Head of caudate nucleus (tissue), 42 donors: ENCODE measurements around the gene NLRC3.
"Not testable (repeated sequence)": the region's sequence is repeated elsewhere in the genome, so short reads cannot be mapped to it uniquely, and the experiment has no call there.

Experiments
- DNase-seq, 42 donors: peaks; one replicate each; pipeline versions ENCODE4 v3.0.0 to v3.0.0-alpha.2; 2020 to 2021; ENCODE audit warnings: mixed read lengths in 7 of 42
- intact Hi-C: fragments of 100-400 bp; cut with DNase I; formaldehyde crosslinking; loops from one replicate; pipeline ENCODE4 v1.15.0; 2022

NLRC3 gene, protein sequence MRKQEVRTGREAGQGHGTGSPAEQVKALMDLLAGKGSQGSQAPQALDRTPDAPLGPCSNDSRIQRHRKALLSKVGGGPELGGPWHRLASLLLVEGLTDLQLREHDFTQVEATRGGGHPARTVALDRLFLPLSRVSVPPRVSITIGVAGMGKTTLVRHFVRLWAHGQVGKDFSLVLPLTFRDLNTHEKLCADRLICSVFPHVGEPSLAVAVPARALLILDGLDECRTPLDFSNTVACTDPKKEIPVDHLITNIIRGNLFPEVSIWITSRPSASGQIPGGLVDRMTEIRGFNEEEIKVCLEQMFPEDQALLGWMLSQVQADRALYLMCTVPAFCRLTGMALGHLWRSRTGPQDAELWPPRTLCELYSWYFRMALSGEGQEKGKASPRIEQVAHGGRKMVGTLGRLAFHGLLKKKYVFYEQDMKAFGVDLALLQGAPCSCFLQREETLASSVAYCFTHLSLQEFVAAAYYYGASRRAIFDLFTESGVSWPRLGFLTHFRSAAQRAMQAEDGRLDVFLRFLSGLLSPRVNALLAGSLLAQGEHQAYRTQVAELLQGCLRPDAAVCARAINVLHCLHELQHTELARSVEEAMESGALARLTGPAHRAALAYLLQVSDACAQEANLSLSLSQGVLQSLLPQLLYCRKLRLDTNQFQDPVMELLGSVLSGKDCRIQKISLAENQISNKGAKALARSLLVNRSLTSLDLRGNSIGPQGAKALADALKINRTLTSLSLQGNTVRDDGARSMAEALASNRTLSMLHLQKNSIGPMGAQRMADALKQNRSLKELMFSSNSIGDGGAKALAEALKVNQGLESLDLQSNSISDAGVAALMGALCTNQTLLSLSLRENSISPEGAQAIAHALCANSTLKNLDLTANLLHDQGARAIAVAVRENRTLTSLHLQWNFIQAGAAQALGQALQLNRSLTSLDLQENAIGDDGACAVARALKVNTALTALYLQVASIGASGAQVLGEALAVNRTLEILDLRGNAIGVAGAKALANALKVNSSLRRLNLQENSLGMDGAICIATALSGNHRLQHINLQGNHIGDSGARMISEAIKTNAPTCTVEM

DNA sequence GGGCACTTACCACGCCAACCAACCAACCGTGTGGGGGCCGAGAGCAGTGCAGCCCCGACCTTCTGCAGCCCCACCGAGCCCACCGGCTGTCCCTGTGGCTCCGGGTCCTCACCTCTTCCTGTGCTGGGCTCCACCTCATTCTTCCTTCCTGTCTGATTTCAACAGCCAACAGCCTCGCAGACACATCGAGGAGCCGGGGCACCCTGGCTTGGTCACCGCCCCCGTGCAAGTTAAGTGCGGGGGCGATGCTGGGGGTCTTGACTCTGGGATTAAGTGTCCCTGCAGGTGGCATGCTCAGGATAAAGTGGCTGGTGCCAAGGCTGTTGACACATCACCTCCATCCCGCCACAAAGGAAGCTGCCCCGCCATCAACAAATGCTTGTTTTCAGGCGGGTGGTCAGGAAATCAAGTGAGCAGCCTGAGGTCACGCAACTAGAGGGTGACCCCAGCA lies at the start of gene NLRC3:
NLRC3 (minus strand) TSS at position 102 of the 451 bp plus-strand sequence. CDS start 12,367 bp downstream, outside the sequence.
- DNase-seq: no peak
- intact Hi-C loops: no loop called here

DNA sequence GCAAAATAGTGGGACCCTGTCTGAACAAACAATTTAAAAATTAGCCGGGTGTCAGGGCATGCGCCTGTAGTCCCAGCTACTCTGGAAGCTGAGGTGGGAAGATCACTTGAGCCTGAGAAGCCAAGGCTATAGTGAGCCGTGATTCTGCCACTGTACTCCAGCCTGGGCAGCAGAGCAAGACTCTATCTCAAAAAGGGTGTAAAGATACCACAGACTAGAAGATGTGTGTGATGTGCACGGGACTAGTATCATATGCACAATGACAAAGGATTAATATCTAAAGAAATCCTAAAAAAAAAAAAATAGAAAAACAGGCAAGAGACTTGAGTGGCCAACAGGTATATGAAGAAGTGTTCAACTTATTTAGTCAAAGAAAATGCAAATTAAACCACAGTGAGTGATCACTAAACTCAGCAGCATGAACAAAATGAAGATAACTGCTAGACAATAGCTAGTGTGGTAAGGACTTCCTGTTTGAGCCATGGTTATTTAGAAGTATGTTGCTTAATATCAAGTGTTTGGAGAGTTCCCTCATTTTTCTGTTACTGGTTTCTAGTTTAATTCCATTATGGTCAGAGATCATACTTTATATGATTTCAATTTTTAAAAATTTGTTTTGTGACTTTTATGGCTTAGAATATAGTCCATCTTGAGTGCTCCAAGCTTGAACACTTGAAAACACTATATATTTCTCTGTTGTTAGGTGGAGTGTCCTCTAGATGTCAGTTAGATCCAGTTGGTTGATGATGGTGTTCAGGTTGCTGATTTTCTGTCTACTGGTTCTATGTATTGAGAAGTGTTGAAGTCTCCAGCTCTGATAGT lies 48.9 kb upstream of the NLRC3 start:
- DNase-seq: peak in 2 of 42 donors; percentile 2 to 33
- intact Hi-C loops: no loop called here

GRCh38 chr16:3625331-3625730 lies 48.1 kb upstream of the NLRC3 start:
- DNase-seq: peak in 1 of 42 donors; percentile 3
- intact Hi-C loops: no loop called here

DNA sequence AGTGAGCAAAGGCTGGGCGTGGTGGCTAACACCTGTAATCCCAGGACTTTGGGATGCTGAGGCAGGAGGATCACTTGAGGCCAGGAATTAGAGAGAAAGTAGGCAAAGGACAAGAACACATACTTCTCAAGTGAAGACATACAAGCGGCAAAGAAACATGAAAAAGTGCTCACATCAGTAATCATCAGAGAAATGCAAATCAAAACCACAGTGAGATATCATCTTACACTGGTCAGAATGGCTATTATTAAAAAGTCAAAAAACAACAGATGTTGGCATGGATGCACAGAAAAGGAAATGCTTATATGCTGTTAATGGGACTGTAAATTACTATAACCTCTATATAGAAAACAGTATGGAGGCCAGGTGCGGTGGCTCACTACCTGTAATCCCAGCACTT lies 46.4 kb upstream of the NLRC3 start:
- no peak for DNase-seq
- intact Hi-C loops: no loop called here

- intact Hi-C loops: no loop called here
- DNase-seq: peak in 1 of 42 donors; percentile 5
Measured at GRCh38 chr16:3618769-3619141, 41.6 kb upstream of the NLRC3 start.

DNA sequence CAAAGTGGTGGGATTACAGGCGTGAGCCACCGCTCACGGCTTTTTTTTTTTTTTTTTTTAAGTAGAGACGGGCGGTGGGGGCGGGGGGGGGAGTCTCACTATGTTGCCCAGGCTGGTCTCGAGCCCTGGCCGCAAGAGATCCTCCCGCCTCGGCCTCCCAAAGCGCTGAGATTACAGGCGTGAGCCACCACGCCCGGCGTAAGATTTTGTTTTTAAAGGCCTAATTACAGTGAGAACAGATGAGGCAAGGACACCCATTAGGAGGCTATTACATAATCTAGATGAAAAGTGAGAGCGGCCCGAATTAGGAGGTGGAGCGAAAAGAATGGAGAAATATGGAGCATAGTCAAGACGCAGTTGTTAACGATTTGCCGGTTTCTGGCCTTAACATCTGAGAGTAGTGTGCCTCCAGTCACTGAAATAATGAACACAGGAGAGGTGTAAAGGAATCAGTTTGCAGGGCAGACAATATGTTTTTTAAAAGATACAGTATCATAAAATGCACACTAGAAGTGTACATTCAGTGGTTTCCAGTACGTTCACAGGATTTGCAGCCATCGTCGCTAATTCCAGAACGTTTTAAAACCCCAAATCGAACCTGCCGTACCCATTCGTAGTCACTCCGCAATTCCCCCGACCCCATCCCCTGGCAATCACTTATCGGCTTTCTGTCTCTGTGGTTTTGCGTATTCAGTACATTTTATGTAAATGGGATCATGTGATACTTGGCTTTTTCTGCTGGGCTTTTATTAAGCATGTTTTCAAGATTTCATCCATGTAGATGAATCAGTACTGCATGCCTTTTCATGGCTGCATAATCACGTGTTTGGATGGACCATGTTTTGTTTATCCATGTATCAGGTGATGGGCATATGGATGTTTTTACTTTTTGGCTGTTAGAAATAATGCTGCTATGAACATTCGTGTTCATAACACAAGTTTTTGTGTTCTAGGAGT lies 35.6 kb upstream of the NLRC3 start:
- DNase-seq: peak in 2 of 42 donors; percentile 24 to 26
- intact Hi-C loops: no loop called here

DNA sequence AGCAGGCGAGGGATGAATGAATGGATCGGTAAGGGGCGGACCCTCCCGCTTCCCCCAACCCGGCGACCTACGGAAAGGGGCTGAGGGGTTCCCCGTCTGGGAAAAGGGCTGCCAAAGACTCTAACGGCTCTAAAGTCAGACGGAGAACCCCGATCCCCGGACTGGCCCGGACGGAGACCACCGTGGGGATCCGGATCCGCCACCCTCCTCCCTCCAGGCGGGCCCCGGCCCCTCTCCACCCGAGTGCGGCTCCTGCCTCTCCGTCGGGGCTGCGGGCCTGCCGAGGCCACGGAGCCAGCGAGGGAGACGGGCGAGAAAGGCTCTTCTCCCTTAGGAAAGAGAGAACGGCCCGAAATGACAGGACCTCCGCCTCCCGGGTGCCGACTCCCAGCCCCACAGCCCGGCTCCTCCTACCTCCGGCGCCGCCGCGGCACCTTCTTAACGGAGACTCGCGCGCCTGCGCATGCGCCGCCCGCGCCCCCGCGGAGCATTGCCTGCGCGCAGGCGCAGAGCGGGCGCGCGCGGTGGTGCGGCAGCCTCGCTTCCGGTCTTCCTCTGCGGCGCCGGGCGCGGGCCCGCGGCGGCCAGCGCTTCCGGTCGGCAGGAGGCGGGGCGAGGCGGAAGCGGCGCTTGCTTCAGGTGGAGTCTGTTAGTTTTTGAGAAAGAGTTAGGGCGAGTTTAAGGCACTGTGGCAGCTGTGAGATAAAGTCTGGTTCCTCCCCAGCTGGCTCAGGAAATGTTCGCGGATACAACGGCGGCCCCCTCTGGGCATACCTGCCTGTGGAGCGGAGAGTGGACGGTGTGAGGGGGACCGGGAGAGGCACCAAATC lies 34.2 kb upstream of the NLRC3 start, which contains the start of gene SLX4:
SLX4 (minus strand) TSS at position 461 of the 830 bp plus-strand sequence. CDS start 2,642 bp downstream, outside the sequence.
- intact Hi-C loops: no loop called here
- peak; percentile 37 to 93 (median 83) for DNase-seq

DNA sequence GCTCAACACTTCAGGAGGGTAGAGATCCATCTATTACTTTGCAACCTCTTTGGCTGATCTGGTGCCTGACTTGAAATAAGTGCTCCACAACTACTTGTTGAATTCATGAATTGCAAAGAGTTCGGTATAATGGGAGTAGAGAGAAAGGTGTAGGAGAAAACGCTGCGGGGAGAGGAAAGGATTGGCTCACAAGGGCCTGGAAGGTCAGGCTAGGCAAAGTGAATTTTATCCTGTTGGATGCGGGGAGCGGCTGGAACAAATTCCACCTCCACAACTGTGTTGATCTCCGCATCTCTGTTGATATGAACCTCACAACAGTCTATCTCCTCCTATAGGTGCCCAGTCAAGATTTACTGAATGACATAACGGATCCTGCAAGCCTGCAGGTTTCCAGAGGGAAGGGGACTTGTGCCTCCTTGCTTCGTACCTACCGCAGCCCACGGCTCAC lies 33.5 kb upstream of the NLRC3 start:
- peak in 1 of 42 donors; percentile 17 for DNase-seq
- intact Hi-C loops: no loop called here

DNA sequence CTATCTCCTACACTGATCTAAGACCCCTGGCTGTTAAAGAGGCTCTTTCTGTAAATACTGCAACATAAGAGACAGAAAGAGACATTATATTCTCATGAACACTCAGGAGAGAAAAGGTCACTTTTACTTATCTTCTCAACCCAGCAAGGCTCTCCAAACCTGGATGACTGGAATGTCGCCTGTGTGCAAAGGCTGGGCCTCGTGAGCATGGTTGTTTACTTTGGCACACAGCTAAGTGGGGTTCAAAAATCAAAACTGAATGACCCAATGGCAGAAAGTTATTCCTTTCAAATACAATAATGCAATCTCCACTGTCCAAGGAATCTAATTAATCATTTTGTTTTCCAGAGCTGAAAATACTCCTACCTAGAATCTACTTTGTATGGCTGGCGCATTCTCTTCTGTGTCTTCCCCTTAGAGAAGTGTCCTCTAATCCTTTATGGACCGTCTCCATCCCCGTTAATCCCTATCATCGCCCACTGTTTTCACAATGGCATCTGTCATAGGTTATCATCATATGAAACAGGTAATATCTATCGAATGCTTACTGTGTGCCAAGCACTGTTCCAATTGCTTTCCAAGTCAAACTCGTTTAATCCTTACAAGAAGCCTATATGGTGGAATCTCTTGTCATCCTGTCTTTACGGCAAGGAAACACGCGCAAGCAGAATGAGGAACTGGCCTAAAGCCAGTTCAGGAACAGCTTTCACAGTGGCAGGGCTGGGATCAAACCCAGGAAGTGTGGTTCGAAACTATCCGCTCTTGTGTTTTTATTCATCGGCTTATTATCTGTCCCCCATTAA lies 32.9 kb upstream of the NLRC3 start:
- intact Hi-C loops: no loop called here
- DNase-seq: peak in 1 of 42 donors; percentile 1

DNA sequence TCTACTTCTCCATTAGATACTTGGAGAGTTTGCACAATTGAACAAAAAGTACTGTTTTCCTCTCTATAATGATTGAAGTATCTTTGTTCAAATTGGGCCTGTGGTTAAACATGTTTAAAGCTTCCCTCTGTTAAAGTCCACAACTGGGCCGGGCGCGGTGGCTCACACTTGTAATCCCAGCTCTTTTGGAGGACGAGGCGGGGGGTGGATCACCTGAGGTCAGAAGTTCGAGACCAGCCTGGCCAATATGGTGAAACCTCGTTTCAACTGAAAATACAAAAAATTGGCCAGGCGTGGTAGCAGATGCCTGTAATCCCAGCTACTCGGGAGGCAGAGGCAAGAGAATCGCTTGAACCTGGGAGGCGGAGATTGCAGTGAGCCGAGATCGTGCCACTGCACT lies 31.8 kb upstream of the NLRC3 start:
- DNase-seq, intact Hi-C loops: not testable (repeated sequence)

GRCh38 chr16:3608069-3608468 lies 30.9 kb upstream of the NLRC3 start:
- DNase-seq: no peak
- intact Hi-C loops: no loop called here

DNA sequence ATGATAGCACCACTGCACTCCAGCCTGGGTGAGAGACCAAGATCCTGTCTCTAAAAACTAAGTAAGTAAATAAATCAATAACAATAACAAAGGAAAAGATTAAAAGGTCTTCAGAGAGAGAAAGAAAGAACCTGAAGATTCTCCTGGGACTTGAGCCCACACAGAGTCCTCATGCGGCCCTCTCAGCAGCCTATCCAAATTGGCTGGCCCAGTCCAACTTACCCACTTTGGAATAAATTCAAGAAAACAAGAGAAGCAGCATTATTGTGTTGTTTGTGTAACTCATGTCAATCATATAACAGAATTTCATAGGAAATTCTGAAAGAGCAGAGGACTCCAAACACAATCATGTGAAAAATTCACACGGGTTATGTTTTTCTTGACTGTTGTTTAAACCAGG lies 30.4 kb upstream of the NLRC3 start:
- intact Hi-C loops: no loop called here

DNA sequence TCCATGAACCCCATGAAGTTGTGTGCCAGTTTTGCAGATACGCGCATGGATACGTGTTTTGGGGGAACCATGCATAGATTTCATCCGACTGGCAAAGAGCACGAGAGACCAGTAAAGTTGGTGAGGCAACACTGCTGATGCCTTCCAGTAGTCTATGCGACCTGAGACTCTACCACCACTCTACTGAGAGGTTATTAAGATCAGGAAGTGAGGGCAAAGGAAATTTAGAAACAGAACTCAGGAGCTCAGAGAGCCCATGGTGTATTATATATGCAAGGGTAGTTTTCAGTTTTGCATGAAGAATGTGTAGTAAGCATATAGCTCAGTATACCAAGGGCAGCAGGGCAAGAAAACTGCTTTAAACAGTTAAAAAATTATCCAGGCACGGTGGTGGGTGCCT lies 30.0 kb upstream of the NLRC3 start:
- intact Hi-C loops: no loop called here
- no peak for DNase-seq

More for the DNA sequence above, 30.4 kb upstream of the NLRC3 start:
- no peak for DNase-seq

DNA sequence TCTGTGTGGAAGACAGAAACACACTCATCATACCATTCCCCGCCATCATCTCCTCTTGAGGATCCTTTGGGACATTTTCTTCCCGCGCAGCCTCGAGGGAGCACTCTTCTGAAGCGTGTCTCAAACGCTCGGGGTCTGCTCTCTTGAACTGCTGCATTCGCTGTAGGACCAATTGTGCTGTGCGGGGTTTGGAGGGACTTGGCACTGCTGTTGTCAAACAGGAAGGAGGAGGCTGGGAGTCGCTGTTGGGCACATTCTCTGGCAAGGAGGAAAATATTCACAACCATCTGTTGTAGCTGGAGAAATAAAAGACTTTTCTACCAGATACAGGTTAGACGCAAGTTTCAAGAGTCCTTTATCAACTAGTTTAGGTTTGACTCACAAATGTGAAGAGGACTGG lies 29.2 kb upstream of the NLRC3 start:
- intact Hi-C loops: no loop called here
- no peak for DNase-seq

GRCh38 chr16:3602320-3602653 lies 25.1 kb upstream of the NLRC3 start:
- no peak for DNase-seq

More at GRCh38 chr16:3602320-3602653, 25.1 kb upstream of the NLRC3 start:
- intact Hi-C loops: no loop called here
